ENCODE measurements around the gene ITGA4. TPM values are rescaled to one million over a fixed set of nuclear protein-coding genes. Genes with fewer than 3 reads are reported as not detected.

ITGA4 gene
- total RNA-seq, 4 donors from 2014 or later: 3.8 to 109 (median 13.4) TPM

GRCh38 chr2:181471226-181471625 is 14.0 kb downstream of the ITGA4 start:
- TF ChIP-seq CTCF (IDR thresholded peaks at IDR 0.05) (no peak), POLR2A (IDR thresholded peaks at IDR 0.05) (no peak)
- no peaks in the 10 kb centered on the region for H3K27me3 ChIP-seq
- no peaks in the 10 kb centered on the region for H3K9me3 ChIP-seq
- no peak for DNase-seq
- no peaks in the 10 kb centered on the region for H3K36me3 ChIP-seq
- H3K4me3 ChIP-seq: no peak overlapping the region
- H3K4me1 ChIP-seq: no peaks in the 10 kb centered on the region
- no peak overlapping the region for H3K27ac ChIP-seq

- Histone ChIP-seq H3K4me3 (no peak overlapping the region), H3K27ac (no peak overlapping the region), H3K27me3 (no peaks in the 10 kb centered on the region), H3K4me1 (no peaks in the 10 kb centered on the region), H3K9me3 (no peaks in the 10 kb centered on the region), H3K36me3 (no peaks in the 10 kb centered on the region)
- no peak for DNase-seq
- TF ChIP-seq POLR2A (IDR thresholded peaks at IDR 0.05): no peak
- TF ChIP-seq CTCF (IDR thresholded peaks at IDR 0.05): no peak
Observed at GRCh38 chr2:181471783-181472182, 14.6 kb downstream of the ITGA4 start.

- Histone ChIP-seq H3K36me3 (no peaks in the 10 kb centered on the region), H3K9me3 (no peaks in the 10 kb centered on the region), H3K4me3 (no peak overlapping the region), H3K27ac (no peak overlapping the region), H3K27me3 (no peaks in the 10 kb centered on the region), H3K4me1 (no peaks in the 10 kb centered on the region)
- no peak for DNase-seq
- TF ChIP-seq CTCF (IDR thresholded peaks at IDR 0.05) (no peak), POLR2A (IDR thresholded peaks at IDR 0.05) (no peak)
Observed at GRCh38 chr2:181472990-181473389, 15.8 kb downstream of the ITGA4 start.

GRCh38 chr2:181474222-181474881 is 17.2 kb downstream of the ITGA4 start:
- Histone ChIP-seq H3K27me3 (no peaks in the 10 kb centered on the region), H3K9me3 (no peaks in the 10 kb centered on the region), H3K36me3 (no peaks in the 10 kb centered on the region), H3K27ac (no peak overlapping the region), H3K4me1 (no peaks in the 10 kb centered on the region), H3K4me3 (no peak overlapping the region)
- TF ChIP-seq CTCF (IDR thresholded peaks at IDR 0.05) (no peak), POLR2A (IDR thresholded peaks at IDR 0.05) (no peak)
- DNase-seq: no peak

GRCh38 chr2:181483211-181483610 is 26.0 kb downstream of the ITGA4 start:
- no peaks in the 10 kb centered on the region for H3K4me1 ChIP-seq
- H3K4me3 ChIP-seq: no peak overlapping the region
- H3K36me3 ChIP-seq: peaks cover 0 to 6% (median 0%) of the 10 kb centered on the region in 3 donors
- H3K27me3 ChIP-seq: no peaks in the 10 kb centered on the region
- TF ChIP-seq POLR2A (IDR thresholded peaks at IDR 0.05) (no peak), CTCF (IDR thresholded peaks at IDR 0.05) (no peak)
- no peak overlapping the region for H3K27ac ChIP-seq
- no peaks in the 10 kb centered on the region for H3K9me3 ChIP-seq
- DNase-seq: no peak

GRCh38 chr2:181483876-181484275 is 26.7 kb downstream of the ITGA4 start:
- Histone ChIP-seq H3K27me3 (no peaks in the 10 kb centered on the region), H3K4me3 (no peak overlapping the region), H3K4me1 (no peaks in the 10 kb centered on the region), H3K27ac (no peak overlapping the region), H3K9me3 (no peaks in the 10 kb centered on the region), H3K36me3 (peaks cover 0 to 6% (median 0%) of the 10 kb centered on the region in 3 donors)
- no peak for DNase-seq
- TF ChIP-seq CTCF (IDR thresholded peaks at IDR 0.05) (no peak), POLR2A (IDR thresholded peaks at IDR 0.05) (no peak)

Data from Peyer's patch (tissue), 4 donors.